Left renal pelvis (tissue), 4 donors: ENCODE measurements around the gene SUN5. TPM values are rescaled to one million over a fixed set of nuclear protein-coding genes. Genes with fewer than 3 reads are reported as not detected.
"Not testable (repeated sequence)": the region's sequence is repeated elsewhere in the genome, so short reads cannot be mapped to it uniquely, and the experiment has no call there.

Source experiments
- DNase-seq, 4 donors: peaks; one replicate each; pipeline ENCODE4 v3.0.0-alpha.2; 2013; ENCODE audit warnings: low read depth in 4 of 4, low spot score in 3 of 4
- polyA plus RNA-seq, 4 donors: library from polyadenylated mRNA; unstranded; fragments of 120-200 nt; gene quantifications; one replicate each; pipeline ENCODE4 v1.2.1, GENCODE V29; 2013; ENCODE audit not compliant: insufficient read length in 4 of 4

SUN5 gene
- polyA plus RNA-seq, 4 donors, result not detected

DNA sequence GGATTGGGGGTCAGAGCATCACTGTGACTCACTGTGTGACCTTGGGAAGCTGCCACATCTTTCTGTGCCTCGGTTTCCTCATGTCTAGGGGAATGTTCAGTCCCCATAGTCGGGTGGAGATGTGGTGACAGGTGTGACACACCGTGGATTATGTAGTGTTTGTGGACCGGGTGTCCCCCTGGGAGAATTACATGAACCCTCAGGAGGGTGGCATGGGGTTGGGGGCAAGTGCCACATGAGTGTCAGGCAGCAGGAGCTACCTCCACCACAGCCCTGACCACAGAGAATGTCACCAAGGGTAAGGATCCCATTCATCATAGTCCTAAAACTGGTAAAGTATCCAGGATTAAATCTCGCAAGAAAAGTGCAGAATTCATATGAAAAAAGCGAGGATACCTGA is 23.2 kb downstream of the SUN5 start:
- no peak for DNase-seq

DNA sequence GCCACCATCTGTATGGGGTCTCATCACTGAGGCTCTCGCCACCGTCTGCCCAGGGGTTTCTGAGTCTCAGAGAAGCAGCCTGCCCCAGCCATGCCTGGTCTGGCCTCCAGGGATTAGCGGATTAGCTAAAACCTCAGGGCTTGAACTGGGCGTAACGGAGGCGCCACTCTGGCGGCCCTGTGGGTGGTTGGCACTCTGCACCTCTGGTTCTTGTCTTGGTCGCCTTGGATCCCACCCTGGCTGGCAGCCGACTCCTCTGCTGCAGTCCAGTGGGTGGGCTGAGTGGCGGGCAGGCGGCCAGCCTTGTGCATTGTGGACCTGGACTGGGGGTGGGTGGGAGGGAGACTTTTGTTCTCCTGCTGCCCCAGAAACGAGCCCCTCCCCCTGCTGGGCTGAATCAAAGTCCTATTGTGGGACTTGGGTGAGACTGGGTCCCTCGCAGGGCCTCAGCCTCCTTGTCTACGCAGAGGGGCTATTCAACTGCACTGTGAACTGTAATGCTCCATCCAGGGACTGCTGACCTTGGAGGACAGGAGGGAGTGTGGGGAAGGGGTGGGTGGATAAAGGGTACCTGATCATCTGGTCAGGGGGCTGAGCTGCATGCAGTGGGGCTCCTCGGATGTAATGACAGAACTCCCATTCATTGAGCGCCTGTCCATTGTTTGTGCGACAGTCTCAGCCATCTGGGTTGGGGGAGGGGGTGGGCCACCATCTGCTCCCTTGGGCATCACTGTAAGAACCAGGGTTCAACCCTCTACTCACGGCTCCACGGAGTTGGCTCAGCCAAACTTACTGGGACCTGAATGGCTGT is 23.9 kb downstream of the SUN5 start:
- DNase-seq, result no peak

DNA sequence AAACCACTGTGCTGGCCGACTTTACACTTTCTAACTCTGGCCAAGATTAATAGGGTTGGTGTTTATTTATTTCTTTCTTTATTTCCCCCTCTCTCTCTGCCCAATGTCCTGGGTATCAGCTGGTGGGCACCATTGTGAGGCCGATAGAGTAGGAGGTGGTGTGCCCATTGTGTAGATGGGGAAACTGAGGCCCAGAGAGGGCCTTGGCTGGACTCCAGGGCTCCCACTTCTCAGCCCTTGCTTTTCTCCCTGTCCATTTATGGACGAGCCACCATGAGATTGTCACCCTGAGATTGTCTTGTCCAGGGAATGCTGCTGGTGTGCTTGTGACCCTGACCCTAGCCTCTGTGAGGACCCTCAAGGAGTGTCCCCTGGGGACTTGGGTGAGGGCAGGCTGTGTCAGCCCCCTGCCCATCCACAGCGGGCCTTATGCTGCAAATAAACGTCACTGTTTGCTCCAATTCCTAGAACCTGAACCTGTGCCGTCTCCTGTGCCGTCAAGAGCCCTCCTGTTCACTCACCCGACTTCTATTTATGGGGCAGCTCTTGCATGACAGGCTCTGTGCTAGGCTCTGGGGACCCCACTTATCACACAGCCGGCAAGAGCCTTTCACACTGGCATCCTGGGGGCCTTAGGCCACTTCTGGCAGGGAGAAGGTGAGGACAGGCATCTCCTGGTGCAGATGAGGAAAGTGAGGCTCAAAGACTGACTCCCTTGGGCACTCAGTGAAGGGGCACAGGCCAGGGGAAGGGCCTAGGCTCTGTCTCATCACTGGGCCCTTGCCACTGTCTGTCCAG is 24.8 kb downstream of the SUN5 start:
- DNase-seq, result no peak

DNA sequence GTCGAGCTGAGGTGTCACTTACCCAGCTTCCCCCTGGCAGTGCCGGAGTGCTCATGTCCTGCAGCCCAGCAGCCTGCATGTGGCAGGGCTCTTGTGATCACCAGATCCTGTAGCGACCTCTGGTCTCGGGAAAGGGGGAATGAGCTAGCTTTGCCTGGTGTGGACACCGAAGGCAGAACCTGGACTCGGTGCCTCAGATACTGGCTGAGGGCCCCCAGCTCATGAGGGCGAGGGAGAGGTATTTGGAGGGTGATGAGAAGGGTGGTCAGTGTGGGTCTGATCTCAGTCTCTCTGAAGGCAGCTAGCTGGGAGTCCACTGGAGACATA is 26.3 kb downstream of the SUN5 start:
- DNase-seq, result no peak

DNA sequence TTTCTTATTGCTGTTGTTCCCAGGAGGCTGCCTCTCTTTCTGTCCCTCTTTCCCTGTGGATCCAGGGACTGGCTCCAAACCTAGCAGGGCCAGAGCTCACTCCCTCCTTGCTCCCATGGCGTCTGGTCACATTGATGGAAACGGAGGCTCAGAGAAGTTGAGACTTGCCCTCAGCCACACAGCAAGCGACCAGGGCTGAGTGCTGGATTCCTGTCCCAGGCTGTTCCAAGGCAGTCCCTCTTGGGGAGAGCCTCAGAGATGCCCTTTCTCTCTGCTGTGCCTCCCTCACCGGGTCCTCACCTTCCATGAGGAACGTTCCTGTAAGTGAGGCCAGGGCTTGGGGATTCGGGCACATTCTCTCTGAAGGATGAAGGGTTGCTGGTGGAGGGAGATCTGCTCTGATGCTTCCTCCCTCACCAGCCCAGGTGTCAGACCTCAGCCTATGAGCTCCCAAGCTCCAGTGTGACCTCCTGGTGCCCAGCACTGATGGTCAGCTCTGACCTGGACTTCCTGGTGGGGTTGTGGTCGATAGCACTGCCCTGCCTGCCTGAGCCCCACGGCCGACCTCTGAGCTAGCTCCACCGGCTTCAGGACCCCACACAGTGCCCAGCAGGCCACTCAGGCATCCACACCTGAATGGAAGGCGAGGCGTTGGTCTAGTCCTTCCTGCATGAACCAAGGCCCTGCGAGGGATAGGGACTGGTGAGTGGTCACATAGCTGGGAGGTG is 26.8 kb downstream of the SUN5 start:
- no peak for DNase-seq

DNA sequence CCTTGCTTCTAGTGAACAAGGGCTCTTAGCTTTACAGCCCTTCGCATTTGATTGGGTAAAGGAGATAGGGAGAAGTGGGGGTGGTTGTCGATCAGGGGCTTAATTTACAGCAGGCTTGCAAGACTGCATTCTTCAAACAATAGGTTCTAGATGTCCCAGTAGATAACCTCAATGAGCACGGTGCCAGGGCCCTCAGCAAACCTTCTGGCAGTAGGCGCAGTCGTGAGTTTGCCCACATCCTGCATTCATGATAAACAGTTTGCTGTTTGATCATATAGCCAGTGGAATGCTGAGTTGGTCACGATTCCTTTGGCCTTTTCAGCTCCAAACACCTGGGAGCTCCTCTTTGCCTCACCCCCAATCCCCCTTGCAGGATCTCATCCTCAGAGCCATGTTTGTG is 27.5 kb downstream of the SUN5 start:
- DNase-seq, result no peak

DNA sequence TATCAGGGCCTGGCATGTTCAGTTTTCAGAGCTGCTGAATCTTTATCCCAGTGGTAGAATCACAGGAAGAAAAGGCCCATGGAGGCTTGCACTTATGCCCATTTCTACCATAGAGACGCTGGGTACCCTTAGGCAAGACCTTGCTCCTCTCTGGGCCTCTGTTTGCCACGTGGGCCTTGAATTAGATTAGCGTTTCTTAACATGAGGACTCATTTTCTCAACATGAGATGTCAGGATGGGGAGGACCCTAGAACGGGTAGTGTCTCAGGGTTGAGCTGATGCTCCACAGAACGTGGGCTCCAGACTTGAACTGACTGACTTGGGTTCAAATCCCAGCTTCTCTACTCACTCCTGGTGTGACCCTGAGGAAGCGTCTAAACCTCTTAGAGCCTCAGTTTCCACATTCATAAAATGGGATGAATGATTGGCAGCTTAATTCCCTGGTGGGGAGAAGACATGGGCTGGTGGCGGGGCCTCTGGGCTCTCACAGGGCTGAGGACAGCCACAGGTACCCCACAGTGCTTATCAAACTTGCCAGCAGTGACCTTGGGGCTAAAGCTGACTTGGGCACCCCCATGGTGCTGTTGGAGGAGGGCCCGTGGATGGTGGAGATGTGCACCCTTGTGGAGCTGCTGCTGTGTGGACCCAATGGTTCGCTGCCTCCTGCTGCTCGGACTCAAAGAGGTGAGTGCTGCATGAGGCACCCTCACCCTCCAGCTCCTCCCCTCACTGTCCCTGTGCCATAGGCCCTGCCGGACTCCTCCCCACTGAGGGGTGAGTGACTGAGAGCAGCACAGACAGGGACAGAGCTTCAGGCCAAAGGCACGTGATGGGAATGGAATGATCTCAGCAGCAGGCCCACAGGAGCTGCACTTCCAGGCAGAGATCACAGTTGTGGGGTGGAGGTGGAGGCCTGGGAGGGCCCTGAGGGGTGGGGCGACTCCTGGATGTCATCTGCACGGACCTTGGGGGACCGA is 28.2 kb downstream of the SUN5 start:
- DNase-seq, result no peak

DNA sequence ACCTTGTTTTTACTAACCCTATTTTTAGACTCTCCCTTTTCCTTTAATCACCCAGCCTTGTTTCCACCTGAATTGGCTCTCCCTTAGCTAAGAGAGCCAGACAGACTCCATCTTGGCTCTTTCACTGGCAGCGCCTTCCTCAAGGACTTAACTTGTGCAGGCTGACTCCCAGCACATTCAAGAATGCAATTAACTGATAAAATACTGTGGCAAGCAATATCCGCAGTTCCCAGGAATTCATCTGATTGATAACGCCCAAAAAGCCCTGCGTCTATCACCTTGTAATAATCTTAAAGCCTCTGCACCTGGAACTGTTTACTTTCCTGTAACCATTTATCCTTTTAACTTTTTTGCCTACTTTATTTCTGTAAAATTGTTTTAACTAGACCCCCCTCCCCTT is 29.1 kb downstream of the SUN5 start:
- DNase-seq, result not testable (repeated sequence)

DNA sequence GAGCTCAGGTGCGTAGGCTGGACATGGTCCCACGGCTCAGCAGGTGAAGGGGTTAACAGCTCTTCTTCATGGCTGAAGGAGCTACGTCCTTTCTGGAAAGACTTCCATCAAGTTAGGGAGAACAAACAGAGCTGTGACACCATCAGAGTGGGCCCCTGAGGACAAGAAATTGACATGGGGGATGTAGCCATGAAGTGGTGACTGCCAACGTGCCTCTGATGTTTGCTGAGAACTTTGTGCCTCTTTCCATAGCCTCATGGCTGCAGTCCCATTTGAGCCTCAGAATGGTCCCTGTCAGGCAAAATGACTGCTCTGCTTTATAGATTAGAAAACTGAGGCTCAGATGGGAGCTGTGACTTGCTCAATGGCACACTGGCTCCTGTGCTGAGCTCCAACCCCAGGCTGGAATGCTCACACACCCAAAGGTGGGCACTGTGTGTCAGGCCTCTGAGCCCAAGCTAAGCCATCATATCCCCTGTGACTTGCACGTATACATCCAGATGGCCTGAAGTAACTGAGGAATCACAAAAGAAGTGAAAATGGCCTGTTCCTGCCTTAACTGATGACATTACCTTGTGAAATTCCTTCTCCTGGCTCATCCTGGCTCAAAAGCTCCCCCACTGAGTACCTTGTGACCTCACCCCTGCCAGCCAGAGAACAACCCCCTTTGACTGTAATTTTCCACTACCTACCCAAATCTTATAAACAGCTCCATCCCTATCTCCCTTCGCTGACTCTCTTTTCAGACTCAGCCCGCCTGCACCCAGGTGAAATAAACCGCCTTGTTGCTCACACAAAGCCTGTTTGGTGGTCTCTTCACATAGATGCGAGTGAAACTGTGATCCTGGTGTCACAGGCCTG is 29.8 kb downstream of the SUN5 start:
- not testable (repeated sequence) for DNase-seq

DNA sequence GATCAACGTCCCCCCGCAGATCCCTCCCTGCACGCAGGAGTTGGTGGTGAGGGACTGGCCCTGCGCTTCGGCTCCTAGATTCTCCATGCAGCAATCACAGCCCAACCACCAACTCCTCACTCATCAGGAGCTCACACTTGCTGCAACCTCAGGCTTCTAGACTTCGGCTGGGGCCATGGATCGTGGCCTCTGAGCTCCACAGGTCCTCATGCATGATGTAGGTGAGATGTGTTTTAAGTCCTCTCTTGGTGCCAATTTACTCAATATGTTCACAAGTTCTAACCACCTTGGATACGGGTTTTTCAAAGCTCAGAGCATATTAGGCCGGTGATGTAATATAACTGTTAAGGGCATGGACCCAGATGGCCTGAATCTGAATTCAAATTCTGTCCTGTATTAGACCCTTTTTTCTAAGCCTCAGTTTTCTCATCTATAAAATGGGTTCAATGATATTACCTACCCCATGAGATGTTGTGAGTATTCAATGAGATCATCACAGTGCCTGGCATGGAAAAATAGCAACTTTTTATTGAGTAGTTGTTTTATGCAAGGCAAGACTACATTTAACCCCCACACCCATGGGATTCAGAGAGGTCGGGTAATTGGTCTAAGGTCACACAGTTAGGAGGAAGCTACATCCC is 31.0 kb downstream of the SUN5 start:
- no peak for DNase-seq

DNA sequence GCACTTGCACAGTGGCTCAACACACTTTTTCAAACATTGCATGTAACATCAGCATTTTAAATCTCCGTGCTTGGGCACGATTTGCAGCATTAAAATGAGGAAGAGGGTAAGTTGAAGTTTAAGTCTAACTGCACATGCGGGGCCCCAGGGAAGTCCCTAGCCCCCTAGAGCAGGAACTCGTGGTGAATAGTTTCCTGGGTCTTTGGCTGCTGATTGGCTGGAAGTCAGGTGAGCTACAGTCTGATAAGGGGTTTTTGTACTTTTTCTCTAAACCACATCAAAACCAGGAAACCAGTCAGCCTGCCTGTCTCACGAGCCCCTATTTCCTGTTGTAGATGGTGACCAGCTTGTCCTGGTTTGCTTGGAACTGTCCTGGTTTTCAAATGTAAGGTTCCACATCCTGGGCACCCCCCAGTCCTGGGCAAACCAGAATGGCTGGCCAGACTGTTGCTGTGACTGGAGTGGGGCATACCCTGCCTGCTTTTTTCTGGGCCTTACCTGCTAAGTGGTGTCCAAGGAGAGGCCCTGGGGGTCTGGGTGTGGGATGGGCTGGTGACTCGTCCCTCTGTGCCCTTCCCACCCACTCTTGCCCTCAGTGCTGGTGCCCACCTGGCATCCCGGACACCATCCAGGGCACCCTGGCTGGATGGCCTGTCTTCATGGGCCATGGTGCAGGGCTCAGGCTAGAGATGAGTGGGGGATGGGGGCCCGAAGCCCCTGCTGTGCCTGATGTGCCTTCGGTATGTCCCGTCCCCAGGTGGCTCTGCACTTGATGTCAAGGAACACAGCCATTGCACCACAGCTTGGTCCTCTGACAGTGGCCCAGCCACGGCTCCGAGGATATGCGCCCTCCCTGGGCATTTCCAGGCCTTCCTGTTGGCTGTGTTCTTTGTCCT is 31.8 kb downstream of the SUN5 start:
- no peak for DNase-seq

DNA sequence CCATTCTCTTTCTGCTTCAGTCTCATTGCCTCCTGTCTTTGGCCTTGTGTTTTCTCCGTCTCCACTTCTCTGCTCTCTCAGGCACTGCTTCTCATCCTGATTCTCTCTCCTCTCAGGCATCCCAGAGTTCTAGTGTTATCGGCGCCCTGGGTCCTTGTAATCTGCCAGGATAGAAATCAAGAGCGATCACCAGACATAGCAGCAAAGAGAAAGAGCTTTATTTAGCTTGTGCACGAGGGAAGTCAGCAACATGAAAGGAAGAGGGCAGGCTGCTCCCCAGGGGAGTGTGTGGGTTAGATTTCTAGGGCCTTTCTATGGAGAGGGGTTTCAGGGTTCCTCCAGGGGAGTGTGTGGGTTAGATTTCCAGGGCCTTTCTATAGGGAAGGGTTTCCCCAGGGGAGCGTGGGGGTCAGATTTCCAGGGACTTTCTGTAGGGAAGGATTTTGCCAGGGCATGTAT is 32.5 kb downstream of the SUN5 start:
- no peak for DNase-seq

DNA sequence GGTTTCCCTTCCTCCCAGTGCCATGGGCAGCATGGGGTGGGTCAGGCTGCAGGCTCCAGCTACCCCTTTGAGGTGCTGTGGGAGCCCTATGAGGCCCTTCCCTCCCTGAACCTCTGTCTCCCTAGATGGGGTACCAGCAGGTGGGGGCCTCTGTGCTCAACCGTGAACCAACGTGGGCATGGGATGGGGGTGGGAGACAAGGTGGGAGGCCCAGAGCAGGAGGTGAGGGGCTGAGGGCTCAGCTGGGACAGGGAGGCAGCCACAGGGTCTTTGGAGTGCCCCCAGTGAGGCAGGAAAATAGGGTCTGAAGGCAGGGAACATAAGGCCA is 33.3 kb downstream of the SUN5 start:
- no peak for DNase-seq

DNA sequence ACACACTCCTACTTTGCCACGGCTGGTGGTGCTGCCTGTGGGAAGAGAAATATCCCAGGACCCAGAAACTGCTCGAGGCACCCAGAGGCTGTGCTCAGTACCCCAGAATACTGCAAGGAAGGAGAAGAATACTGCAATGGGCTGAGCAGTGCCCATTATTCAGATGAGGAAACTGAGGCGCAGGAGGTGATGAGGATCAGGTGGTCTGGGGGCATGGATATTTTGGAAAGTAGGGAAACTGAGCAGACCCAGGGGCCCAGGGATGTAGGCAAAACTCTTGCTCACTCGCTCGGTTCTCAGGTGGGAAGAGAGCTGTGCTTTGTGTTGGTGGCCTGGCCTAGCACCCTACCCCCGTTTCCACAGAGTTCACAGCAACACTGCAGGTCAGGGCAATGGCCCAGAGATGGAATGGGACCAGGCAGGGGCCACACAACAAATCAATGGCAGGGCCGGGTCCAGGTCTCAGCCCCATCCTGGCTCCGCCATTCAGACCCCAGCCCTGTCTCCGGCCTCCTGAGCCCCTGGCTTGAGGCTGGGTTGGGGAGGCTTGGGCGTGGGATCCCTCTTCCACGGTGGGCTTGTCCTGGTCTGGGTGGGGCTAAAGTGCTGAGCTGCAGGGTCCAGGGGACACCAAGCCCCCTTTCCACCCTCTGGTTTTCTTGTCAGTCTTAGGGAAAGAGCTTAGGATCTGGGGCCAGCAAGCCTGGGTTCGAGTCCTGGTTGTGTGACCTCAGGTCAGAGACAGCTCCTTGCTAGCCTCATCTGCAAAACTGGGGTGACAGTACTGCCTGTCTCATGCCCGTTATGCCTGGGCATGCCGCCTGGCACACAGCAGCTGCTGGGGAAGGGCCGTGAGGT is 33.9 kb downstream of the SUN5 start:
- no peak for DNase-seq

DNA sequence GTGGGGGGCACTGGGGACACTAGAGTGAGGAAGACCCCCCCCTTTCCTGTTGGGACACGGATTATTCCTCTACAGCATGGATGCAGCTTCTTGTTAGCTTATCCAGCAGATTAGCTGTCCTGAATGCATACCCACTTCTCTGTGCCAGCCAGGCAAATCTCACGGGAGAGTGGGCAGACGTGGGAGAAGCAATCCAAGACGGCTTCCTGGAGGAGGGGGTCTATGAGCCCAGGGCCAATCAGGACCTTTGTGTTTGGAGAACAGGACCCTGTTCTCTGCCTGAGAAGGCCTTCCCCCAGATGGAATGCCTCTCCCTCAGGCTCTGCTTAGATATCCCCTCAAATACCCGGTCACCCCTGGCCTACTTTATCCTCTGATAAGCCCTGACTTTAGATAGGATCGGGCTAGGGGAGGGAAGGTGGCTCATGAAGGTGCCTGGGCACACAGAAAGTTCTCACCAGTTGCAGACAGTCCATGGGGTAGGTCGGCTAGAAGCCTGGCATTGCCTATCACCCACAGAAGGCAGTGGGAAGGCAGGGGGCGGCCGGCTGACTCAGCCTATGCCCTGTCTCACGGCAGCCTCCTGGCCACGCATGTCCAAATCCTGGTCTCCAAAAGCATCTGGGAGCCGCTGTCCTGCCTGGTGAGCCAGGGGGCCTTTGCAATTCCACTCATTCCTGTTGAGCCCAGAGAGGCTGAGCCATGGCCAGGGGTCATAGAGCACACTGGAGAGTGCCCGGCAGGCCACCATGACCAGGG is 34.7 kb downstream of the SUN5 start:
- no peak for DNase-seq

DNA sequence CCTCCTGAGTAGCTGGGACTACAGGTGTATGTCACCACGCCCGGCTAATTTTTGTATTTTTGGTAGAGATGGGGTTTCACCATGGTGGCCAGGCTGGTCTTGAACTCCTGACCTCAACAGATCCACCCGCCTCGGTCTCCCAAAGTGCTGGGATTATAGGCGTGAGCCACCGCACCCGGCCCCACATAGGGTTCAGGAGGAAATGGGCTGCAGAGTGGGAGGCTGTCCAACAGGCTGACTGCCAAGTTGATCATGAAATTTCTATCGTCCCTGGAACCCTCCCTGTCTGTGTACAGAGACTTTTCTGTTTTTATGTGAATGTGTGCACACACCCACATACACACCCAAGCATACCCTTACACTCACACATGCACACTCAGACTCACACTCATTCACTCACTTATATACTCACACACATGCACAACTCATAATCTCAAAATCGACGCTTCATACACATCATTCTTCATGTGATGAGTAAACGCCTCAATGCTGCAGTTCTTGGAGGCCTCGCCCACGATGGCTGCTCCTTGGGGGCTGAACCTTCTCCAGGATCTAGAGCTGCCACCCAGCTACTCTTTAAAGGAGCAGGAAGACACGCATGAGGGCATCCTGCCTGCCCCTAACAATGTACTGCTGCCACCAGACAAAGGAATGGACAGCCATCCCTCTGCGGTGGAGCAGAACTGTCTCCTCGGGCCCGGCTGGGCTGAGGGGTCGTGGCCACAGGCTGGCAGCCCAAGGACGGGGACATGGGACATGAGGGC is 35.6 kb downstream of the SUN5 start:
- no peak for DNase-seq
